Vagina (tissue), 2 donors: Measurements from ENCODE around the gene ADARB2.

Experiments used
- POLR2A ChIP-seq, 2 donors: fragments of 450-650 bp; IDR thresholded peaks; one replicate each; pipeline ENCODE4 v1.6.1; 2017; ENCODE audit warnings: antibody characterized with exemption in 2 of 2, mild to moderate bottlenecking in 2 of 2, moderate library complexity in 2 of 2
- POLR2AphosphoS5 ChIP-seq, 2 donors: sonication (generic); formaldehyde crosslinking; IDR thresholded peaks; one replicate each; pipeline ENCODE4 v1.9.0; 2017; ENCODE audit warnings: antibody characterized with exemption in 2 of 2, mild to moderate bottlenecking in 2 of 2, low read depth in 1 of 2; ENCODE audit not compliant: insufficient read depth in 1 of 2
- TF ChIP-seq, protein P1 (sequence below), 3 experiments: fragments of 450-650 bp in 2 of 3; fragments of 200-600 bp in 1 of 3; sonication (generic) in 1 of 3; IDR thresholded peaks; one replicate each; pipeline ENCODE4 v1.5.1; 2017 to 2019; ENCODE audit warnings: antibody characterized with exemption in 3 of 3, mild to moderate bottlenecking in 2 of 3, moderate library complexity in 2 of 3

DNA sequence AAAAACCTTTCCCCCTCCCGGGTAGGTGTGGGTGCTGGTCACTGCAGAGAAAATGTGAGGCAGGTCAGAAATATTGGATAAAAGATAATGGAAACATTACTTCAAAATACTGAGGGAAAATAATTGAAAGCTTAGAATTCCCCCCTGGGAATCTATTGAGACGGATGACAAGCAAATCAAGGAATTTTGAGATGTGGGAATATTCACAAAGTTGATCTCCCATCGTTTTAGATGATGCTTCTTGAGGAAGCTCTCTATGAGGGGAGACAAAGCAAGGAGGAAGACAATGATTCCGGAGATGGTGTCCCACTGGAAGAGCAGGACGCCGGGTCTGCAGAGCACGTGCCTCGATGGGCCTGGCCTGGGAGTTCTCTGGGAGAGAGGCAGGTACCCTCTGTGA is 470.2 kb downstream of the ADARB2 start:
- TF ChIP-seq, protein P1, sequence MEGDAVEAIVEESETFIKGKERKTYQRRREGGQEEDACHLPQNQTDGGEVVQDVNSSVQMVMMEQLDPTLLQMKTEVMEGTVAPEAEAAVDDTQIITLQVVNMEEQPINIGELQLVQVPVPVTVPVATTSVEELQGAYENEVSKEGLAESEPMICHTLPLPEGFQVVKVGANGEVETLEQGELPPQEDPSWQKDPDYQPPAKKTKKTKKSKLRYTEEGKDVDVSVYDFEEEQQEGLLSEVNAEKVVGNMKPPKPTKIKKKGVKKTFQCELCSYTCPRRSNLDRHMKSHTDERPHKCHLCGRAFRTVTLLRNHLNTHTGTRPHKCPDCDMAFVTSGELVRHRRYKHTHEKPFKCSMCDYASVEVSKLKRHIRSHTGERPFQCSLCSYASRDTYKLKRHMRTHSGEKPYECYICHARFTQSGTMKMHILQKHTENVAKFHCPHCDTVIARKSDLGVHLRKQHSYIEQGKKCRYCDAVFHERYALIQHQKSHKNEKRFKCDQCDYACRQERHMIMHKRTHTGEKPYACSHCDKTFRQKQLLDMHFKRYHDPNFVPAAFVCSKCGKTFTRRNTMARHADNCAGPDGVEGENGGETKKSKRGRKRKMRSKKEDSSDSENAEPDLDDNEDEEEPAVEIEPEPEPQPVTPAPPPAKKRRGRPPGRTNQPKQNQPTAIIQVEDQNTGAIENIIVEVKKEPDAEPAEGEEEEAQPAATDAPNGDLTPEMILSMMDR (IDR thresholded peaks at IDR 0.05), result no peak
- no peak for TF ChIP-seq POLR2AphosphoS5 (IDR thresholded peaks at IDR 0.05; ENCODE audit: insufficient read depth in 1 of 2, low read depth in 1 of 2)
- no peak for TF ChIP-seq POLR2A (IDR thresholded peaks at IDR 0.05)
